Fibroblast of skin of right biceps (primary cell): ENCODE results near the gene STX12.
"Not testable (repeated sequence)": the region's sequence is repeated elsewhere in the genome, so short reads cannot be mapped to it uniquely, and the experiment has no call there.

Source experiments
- DNase-seq: peaks from one replicate; pipeline ENCODE4 v3.0.0-alpha.2; 2013

STX12 gene

GRCh38 chr1:27772932-27773825, at the start of gene STX12:
Gene STX12, plus strand, starts transcription at chr1:27773219. Its CDS starts 89 bp downstream, at chr1:27773308.
- peak; percentile 100 for DNase-seq

GRCh38 chr1:27724961-27725373, 48.1 kb upstream of the STX12 start:
- no peak for DNase-seq

- DNase-seq: peak; percentile 99
Observed at GRCh38 chr1:27725374-27726172, 47.4 kb upstream of the STX12 start, which contains the start of gene FAM76A. Gene FAM76A, plus strand, starts transcription at chr1:27725961. Its CDS starts 120 bp downstream, at chr1:27726081.

- peak; percentile 39 for DNase-seq
Observed at GRCh38 chr1:27726173-27727044, 46.6 kb upstream of the STX12 start.

- DNase-seq: peak; percentile 32
Observed at GRCh38 chr1:27727126-27727525, 45.9 kb upstream of the STX12 start.

- no peak for DNase-seq
Observed at GRCh38 chr1:27736252-27736651, 36.8 kb upstream of the STX12 start.

- no peak for DNase-seq
Observed at GRCh38 chr1:27741121-27741520, 31.9 kb upstream of the STX12 start.

GRCh38 chr1:27744556-27744955, 28.5 kb upstream of the STX12 start:
- DNase-seq: no peak

- no peak for DNase-seq
Observed at GRCh38 chr1:27745466-27745865, 27.6 kb upstream of the STX12 start.

- DNase-seq: no peak
Observed at GRCh38 chr1:27752360-27752759, 20.7 kb upstream of the STX12 start.

- DNase-seq: no peak
Observed at GRCh38 chr1:27755286-27755685, 17.7 kb upstream of the STX12 start.

- DNase-seq: no peak
Observed at GRCh38 chr1:27755865-27756264, 17.2 kb upstream of the STX12 start.

- DNase-seq: no peak
Observed at GRCh38 chr1:27759236-27759635, 13.8 kb upstream of the STX12 start.

- no peak for DNase-seq
Observed at GRCh38 chr1:27760426-27760825, 12.6 kb upstream of the STX12 start.

- DNase-seq: no peak
Observed at GRCh38 chr1:27762033-27762432, 11.0 kb upstream of the STX12 start.

GRCh38 chr1:27763358-27763757, 9.7 kb upstream of the STX12 start:
- DNase-seq: no peak

- no peak for DNase-seq
Observed at GRCh38 chr1:27770293-27770830, 2.7 kb upstream of the STX12 start.

- DNase-seq: peak; percentile 70
Observed at GRCh38 chr1:27772036-27772931, 735 bp upstream of the STX12 start.

- DNase-seq: peak; percentile 36
Observed at GRCh38 chr1:27773826-27774445, 917 bp downstream of the STX12 start.

- no peak for DNase-seq
Observed at GRCh38 chr1:27774654-27775053, 1.6 kb downstream of the STX12 start.

GRCh38 chr1:27775336-27775735, 2.3 kb downstream of the STX12 start:
- not testable (repeated sequence) for DNase-seq
